Omental fat pad (tissue), 4 donors: ENCODE measurements around the gene SEMA5A. TPM values are rescaled to one million over a fixed set of nuclear protein-coding genes. Genes with fewer than 3 reads are reported as not detected.

Source experiments
- ATAC-seq: fragments of 150-250 bp; one replicate; pipeline ENCODE4 v1.9.1; 2016; ENCODE audit warnings: mild to moderate bottlenecking, moderate library complexity; ENCODE audit not compliant: low FRiP score
- DNase-seq: peaks from one replicate; pipeline ENCODE4 v3.0.0-alpha.2; 2019; ENCODE audit warnings: low spot score
- total RNA-seq, 4 donors: library from RNA; depleted of rRNA; stranded (reverse); fragments of >200 nt; gene quantifications; one replicate each; pipeline ENCODE4 v1.1.0, GENCODE V29; 2016
- TF ChIP-seq, protein P1 (sequence below), 3 donors: fragments of 450-650 bp; IDR thresholded peaks; one replicate each; pipeline ENCODE4 v1.5.1; 2016 to 2017; ENCODE audit warnings: antibody characterized with exemption in 3 of 3, mild to moderate bottlenecking in 3 of 3, moderate library complexity in 2 of 3

The SEMA5A gene
- total RNA-seq, 4 donors from 2014 or later, result 6.3 to 60.2 (median 22.1) TPM

DNA sequence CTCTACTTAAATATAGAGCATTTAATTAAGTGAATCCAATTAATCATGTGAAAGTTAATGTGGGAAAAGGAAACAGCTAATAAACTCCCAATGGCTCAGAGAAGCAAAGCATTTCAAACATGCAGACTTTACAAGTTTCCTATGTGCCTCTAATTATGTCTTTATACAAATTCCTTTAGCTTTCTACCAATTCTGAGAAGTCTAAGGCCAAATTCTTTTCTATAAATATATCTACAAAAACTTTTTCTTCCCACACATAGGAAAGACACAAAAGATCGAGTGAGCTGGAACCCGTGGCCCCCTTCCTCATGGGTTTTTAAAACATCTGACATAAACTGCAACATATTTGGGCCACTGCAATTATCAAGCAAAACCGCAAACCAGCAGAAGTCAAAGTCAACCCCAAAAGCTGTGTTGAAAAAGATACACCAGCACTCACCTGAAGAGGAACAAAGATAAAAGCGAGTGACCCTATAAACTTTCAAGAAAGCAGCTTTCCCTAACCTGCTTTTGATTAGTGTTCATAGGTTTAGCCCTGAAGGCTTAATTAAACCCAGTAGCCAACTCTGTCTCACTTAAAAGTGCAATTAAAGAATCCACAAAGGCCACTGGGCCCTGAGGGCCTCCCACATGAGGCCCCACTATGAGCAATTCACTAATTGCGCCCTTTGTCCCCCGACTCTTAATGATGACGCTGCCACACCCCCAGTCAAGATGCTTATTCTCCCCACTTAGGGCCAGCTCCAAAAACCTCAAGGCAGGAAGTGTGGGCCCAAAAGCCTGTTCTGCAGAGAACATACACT is 12.1 kb downstream of the SEMA5A start:
- ATAC-seq, result no peak
- no peak for DNase-seq
- TF ChIP-seq, protein P1, sequence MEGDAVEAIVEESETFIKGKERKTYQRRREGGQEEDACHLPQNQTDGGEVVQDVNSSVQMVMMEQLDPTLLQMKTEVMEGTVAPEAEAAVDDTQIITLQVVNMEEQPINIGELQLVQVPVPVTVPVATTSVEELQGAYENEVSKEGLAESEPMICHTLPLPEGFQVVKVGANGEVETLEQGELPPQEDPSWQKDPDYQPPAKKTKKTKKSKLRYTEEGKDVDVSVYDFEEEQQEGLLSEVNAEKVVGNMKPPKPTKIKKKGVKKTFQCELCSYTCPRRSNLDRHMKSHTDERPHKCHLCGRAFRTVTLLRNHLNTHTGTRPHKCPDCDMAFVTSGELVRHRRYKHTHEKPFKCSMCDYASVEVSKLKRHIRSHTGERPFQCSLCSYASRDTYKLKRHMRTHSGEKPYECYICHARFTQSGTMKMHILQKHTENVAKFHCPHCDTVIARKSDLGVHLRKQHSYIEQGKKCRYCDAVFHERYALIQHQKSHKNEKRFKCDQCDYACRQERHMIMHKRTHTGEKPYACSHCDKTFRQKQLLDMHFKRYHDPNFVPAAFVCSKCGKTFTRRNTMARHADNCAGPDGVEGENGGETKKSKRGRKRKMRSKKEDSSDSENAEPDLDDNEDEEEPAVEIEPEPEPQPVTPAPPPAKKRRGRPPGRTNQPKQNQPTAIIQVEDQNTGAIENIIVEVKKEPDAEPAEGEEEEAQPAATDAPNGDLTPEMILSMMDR (IDR thresholded peaks at IDR 0.05), result no peak

GRCh38 chr5:9533096-9533495 is 12.8 kb downstream of the SEMA5A start:
- no peak for DNase-seq
- no peak for ATAC-seq
- TF ChIP-seq, protein P1 (IDR thresholded peaks at IDR 0.05), result no peak

- ATAC-seq, result no peak
- TF ChIP-seq, protein P1 (IDR thresholded peaks at IDR 0.05), result no peak
- no peak for DNase-seq
These were observed 16.4 kb downstream of the SEMA5A start for GRCh38 chr5:9529513-9529912.

- TF ChIP-seq, protein P1 (IDR thresholded peaks at IDR 0.05), result no peak
- DNase-seq (no peak), ATAC-seq (no peak)
These were observed 16.8 kb downstream of the SEMA5A start for GRCh38 chr5:9529041-9529480.

- TF ChIP-seq, protein P1 (IDR thresholded peaks at IDR 0.05), result no peak
- DNase-seq (no peak), ATAC-seq (no peak)
These were observed 20.9 kb downstream of the SEMA5A start for GRCh38 chr5:9524941-9525340.

DNA sequence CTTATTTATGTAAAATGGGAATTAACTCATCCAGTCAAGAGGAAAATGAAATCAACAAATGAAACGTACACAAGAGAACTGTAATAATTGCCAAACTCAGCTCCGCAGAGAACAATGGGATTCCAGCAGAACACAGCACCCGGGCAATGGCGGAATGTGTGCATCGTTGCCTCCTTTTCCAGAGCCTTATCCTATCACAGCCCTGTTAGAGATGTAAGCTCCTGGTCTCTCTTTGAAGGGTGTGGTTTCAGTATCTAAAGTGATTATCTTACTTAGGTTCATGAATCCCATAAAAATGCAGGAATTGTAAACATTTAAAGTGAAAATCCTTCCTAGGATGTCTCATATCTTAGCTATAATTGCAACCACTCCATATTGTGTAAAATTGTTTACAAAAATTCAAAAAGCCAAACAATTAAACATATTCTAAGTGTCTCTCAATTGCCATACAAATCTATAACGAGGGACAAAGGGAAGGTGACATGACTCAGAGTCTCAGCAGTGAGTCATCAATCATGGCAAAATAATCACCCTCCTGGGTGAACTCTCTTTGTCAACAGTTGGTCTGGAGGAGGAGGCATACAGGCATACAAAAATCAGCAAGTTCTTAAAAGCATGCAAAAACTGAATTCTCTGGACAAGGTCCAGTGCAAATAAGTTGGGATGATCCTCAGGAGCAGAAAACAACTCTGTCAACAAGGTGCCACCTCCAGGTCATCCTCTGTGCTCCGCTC is 22.6 kb downstream of the SEMA5A start:
- TF ChIP-seq, protein P1 (IDR thresholded peaks at IDR 0.05), result no peak
- ATAC-seq, result no peak

More for the DNA sequence above, 22.6 kb downstream of the SEMA5A start:
- DNase-seq, result no peak
